HepG2 (cell line): ENCODE measurements around the gene GNGT2. TPM values are rescaled to one million over a fixed set of nuclear protein-coding genes. Genes with fewer than 3 reads are reported as not detected.

Experiments
- ARID4A ChIP-seq: sonication (generic); formaldehyde crosslinking; IDR thresholded peaks from 2 replicates; pipeline ENCODE4 v1.5.0; 2020; ENCODE audit warnings: mild to moderate bottlenecking, missing genetic modification reagents, borderline replicate concordance
- ARNT2 ChIP-seq: sonication (generic); formaldehyde crosslinking; IDR thresholded peaks from 2 replicates; pipeline ENCODE4 v1.8.0; 2022; ENCODE audit warnings: mild to moderate bottlenecking, low read depth, missing genetic modification reagents, moderate library complexity
- CAMTA2 ChIP-seq: sonication (generic); formaldehyde crosslinking; IDR thresholded peaks from 2 replicates; pipeline ENCODE4 v1.4.0; 2020; ENCODE audit warnings: mild to moderate bottlenecking, missing genetic modification reagents, borderline replicate concordance
- CREB3 ChIP-seq: sonication (generic); formaldehyde crosslinking; IDR thresholded peaks from 2 replicates; pipeline ENCODE4 v1.5.0; 2020; ENCODE audit warnings: missing genetic modification reagents
- MAF1 ChIP-seq: sonication (generic); formaldehyde crosslinking; IDR thresholded peaks from 2 replicates; pipeline ENCODE4 v1.5.0; 2020; ENCODE audit warnings: missing genetic modification reagents, borderline replicate concordance
- NFYC ChIP-seq: IDR thresholded peaks from 2 replicates; pipeline ENCODE4 v1.6.1; 2016; ENCODE audit warnings: missing genetic modification reagents, missing compliant biosample characterization
- NONO ChIP-seq, 2 experiments: fragments of 450-650 bp in 1 of 2; sonication (generic) in 1 of 2; formaldehyde crosslinking in 1 of 2; IDR thresholded peaks in 1 of 2; conservative IDR thresholded peaks in 1 of 2; 2 replicates each; pipeline versions ENCODE4 v1.6.1 to v1.8.0; 2017 to 2022; ENCODE audit warnings: mild to moderate bottlenecking in 1 of 2, missing genetic modification reagents in 1 of 2, moderate library complexity in 1 of 2
- PAWR ChIP-seq: sonication (generic); formaldehyde crosslinking; IDR thresholded peaks from 2 replicates; pipeline ENCODE4 v1.4.0; 2020; ENCODE audit warnings: missing genetic modification reagents, mild to moderate bottlenecking, borderline replicate concordance
- PLSCR1 ChIP-seq: sonication (generic); formaldehyde crosslinking; IDR thresholded peaks from 2 replicates; pipeline ENCODE4 v1.5.0; 2020; ENCODE audit warnings: missing genetic modification reagents, mild to moderate bottlenecking, borderline replicate concordance
- RFX5 ChIP-seq: IDR thresholded peaks from 2 replicates; pipeline ENCODE4 v1.6.1; 2011; ENCODE audit warnings: low read depth, low read length, improper control_type of control experiment
- ZBTB33 ChIP-seq: sonication (generic); formaldehyde crosslinking; IDR thresholded peaks from 2 replicates; pipeline ENCODE4 v1.4.0; 2020; ENCODE audit warnings: missing genetic modification reagents
- ZNF274 ChIP-seq: sonication (generic); formaldehyde crosslinking; IDR thresholded peaks from 2 replicates; pipeline ENCODE4 v1.5.1; 2020; ENCODE audit warnings: mild to moderate bottlenecking, missing genetic modification reagents
- ZNF337 ChIP-seq: sonication (generic); formaldehyde crosslinking; IDR thresholded peaks from 2 replicates; pipeline ENCODE4 v1.5.1; 2020; ENCODE audit warnings: missing genetic modification reagents, low read depth, mild to moderate bottlenecking, borderline replicate concordance
- ZNF33A ChIP-seq: sonication (generic); formaldehyde crosslinking; IDR thresholded peaks from 2 replicates; pipeline ENCODE4 v1.5.1; 2020; ENCODE audit warnings: missing genetic modification reagents, mild to moderate bottlenecking, moderate library complexity, borderline replicate concordance
- ZNF33B ChIP-seq: sonication (generic); formaldehyde crosslinking; IDR thresholded peaks from 2 replicates; pipeline ENCODE4 v1.5.1; 2020; ENCODE audit warnings: mild to moderate bottlenecking, missing genetic modification reagents
- ZNF607 ChIP-seq: sonication (generic); formaldehyde crosslinking; IDR thresholded peaks from 2 replicates; pipeline ENCODE4 v1.5.1; 2020; ENCODE audit warnings: missing genetic modification reagents, mild to moderate bottlenecking, borderline replicate concordance
- polyA plus RNA-seq, 8 experiments: library from polyadenylated mRNA; depleted of rRNA in 3 of 8; stranded (reverse) in 7 of 8; unstranded in 1 of 8; fragments of >200 nt; fragmentation: Illumina TruSeq in 4 of 8; extraction: Trizol in 4 of 8; gene quantifications; 2 replicates each; pipeline versions ENCODE4 v1.2.1 to v1.2.3, GENCODE V29; 2011 to 2016; ENCODE audit warnings: low read depth in 4 of 8, missing spikeins in 1 of 8, mixed read lengths in 1 of 8; ENCODE audit not compliant: insufficient read depth in 1 of 8
- total RNA-seq, 5 experiments: library from RNA; depleted of rRNA; stranded (reverse); fragments of >200 nt; fragmentation: Illumina TruSeq; extraction: Trizol; gene quantifications; 2 replicates each; pipeline ENCODE4 v1.2.3, GENCODE V29; 2016; ENCODE audit warnings: low read depth in 1 of 5
- TF ChIP-seq, protein P1 (sequence below): sonication (generic); formaldehyde crosslinking; IDR thresholded peaks from 2 replicates; pipeline ENCODE4 v1.5.1; 2020; ENCODE audit warnings: mild to moderate bottlenecking, missing genetic modification reagents, borderline replicate concordance

GNGT2 gene
- total and polyA plus RNA-seq, 2 of the 13 experiments (the other 11 are each of a cell fraction or from before 2014, with no cell fraction given) = not detected

DNA sequence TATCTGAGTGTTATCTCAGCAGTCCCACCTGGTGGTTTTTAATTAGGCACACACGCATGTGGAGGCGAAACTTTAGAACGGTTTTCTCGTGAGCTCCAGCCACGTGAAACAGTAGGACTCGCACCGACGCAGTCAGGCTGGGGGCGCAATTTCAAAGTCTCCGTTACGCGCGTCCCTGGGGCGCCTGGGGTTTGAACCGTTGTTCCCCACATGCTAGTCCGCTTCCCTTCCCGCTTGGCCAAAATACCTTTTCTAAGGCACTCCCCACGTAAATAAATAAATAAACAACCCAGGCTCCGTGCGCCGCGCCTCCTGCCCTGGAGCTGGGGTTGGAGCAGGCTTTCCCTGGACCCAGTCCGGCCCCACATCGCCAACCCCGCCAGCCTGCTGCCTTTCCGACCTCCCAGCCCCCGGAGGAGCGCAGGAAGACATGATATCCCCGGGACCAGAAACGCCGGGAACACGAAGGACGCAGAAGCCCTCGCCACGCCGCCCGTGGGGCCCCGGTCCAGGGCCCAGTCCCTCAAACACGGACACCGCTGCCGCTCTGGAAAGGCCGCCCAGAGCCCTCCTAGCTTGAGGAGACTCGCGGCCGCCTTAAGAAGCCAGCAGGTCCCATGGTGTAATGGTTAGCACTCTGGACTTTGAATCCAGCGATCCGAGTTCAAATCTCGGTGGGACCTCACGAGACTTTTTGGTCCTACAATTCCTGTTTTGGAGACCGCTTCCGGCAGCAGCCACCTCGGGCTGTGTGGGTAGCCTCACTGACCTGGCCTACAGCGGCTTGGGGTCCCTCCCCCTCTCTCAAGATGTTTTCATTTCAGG lies 18.2 kb downstream of the GNGT2 start (continued):
- peak; percentile 76 for TF ChIP-seq ARID4A
- TF ChIP-seq ARNT2 (CRISPR knock-in tag) = peak; percentile 99
- no peak; the same call in 1 of the 2 replicates for TF ChIP-seq NFYC (CRISPR knock-in tag)
- no peak for TF ChIP-seq RFX5
- no peak for TF ChIP-seq NONO (IDR thresholded peaks at IDR 0.05)
- peak; percentile 33; the same call in 1 of the 2 replicates for TF ChIP-seq NONO (CRISPR knock-in tag; conservative IDR thresholded peaks at IDR 0.05)
- TF ChIP-seq ZNF607 (CRISPR knock-in tag) = peak; percentile 76
- TF ChIP-seq ZNF337 (CRISPR knock-in tag) = peak; percentile 90
- no peak for TF ChIP-seq PLSCR1 (CRISPR knock-in tag)
- peak; percentile 96; the same call in 1 of the 2 replicates for TF ChIP-seq PAWR
- TF ChIP-seq, protein P1, sequence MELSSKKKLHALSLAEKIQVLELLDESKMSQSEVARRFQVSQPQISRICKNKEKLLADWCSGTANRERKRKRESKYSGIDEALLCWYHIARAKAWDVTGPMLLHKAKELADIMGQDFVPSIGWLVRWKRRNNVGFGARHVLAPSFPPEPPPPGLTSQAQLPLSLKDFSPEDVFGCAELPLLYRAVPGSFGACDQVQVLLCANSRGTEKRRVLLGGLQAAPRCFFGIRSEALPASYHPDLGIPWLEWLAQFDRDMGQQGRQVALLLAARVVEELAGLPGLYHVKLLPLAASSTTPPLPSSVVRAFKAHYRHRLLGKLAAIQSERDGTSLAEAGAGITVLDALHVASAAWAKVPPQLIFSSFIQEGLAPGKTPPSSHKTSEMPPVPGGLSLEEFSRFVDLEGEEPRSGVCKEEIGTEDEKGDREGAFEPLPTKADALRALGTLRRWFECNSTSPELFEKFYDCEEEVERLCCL (CRISPR knock-in tag) = peak; percentile 31; the same call in 1 of the 2 replicates
- TF ChIP-seq ZBTB33 (CRISPR knock-in tag) = peak; percentile 48; the same call in 1 of the 2 replicates
- TF ChIP-seq CREB3 (CRISPR knock-in tag) = peak; percentile 60
- peak; percentile 74; the same call in 1 of the 2 replicates for TF ChIP-seq ZNF33B
- no peak; the same call in 1 of the 2 replicates for TF ChIP-seq ZNF33A
- peak; percentile 86 for TF ChIP-seq ZNF274 (CRISPR knock-in tag)
- peak; percentile 99 for TF ChIP-seq MAF1 (CRISPR knock-in tag)
- no peak; the same call in 1 of the 2 replicates for TF ChIP-seq CAMTA2 (CRISPR knock-in tag)
